Astrocyte (in vitro differentiated cells and primary cell): Measurements from ENCODE around the gene VSTM2B. TPM values are rescaled to one million over a fixed set of nuclear protein-coding genes. Genes with fewer than 3 reads are reported as not detected.

Experiments
- DNase-seq: peaks from one replicate; pipeline ENCODE4 v3.0.0-alpha.2; 2010; ENCODE audit warnings: low read depth
- FAIRE-seq: peaks from 2 replicates; lab custom pipeline; 2011; peaks lifted over from hg19 to GRCh38; lab: Jason Lieb, UNC
- H2AFZ ChIP-seq: 2 replicates; pipeline ENCODE4 v1.6.0; 2012; ENCODE audit warnings: low read depth, low read length, inconsistent platforms
- H3K27ac ChIP-seq: 2 replicates; pipeline ENCODE4 v1.5.1; 2011; ENCODE audit warnings: low read depth, low read length, inconsistent platforms
- H3K27me3 ChIP-seq: 2 replicates; pipeline ENCODE4 v1.6.0; 2011; ENCODE audit warnings: low read length, inconsistent platforms; ENCODE audit not compliant: insufficient read depth
- H3K36me3 ChIP-seq: 2 replicates; pipeline ENCODE4 v1.5.1; 2011; ENCODE audit warnings: low read length, inconsistent platforms; ENCODE audit not compliant: insufficient read depth
- H3K4me1 ChIP-seq: 2 replicates; pipeline ENCODE4 v1.5.1; 2011; ENCODE audit warnings: low read length, inconsistent platforms; ENCODE audit not compliant: insufficient read depth
- H3K4me2 ChIP-seq: 2 replicates; pipeline ENCODE4 v1.6.0; 2012; ENCODE audit warnings: low read length, inconsistent platforms
- H3K4me3 ChIP-seq: 2 replicates; pipeline ENCODE4 v1.5.1; 2011; ENCODE audit warnings: low read depth, mild to moderate bottlenecking, low read length, inconsistent platforms; ENCODE audit not compliant: insufficient read depth
- H3K79me2 ChIP-seq: 2 replicates; pipeline ENCODE4 v1.6.0; 2012; ENCODE audit warnings: mild to moderate bottlenecking, low read length, inconsistent platforms; ENCODE audit not compliant: insufficient read depth
- H3K9ac ChIP-seq: 2 replicates; pipeline ENCODE4 v1.6.0; 2012; ENCODE audit warnings: mild to moderate bottlenecking, low read length, inconsistent platforms
- H3K9me3 ChIP-seq: 2 replicates; pipeline ENCODE4 v1.5.1; 2012; ENCODE audit warnings: low read depth, mild to moderate bottlenecking, low read length, inconsistent platforms; ENCODE audit not compliant: insufficient read depth
- H4K20me1 ChIP-seq: 2 replicates; pipeline ENCODE4 v1.6.0; 2012; ENCODE audit warnings: low read length, inconsistent platforms; ENCODE audit not compliant: insufficient read depth
- H3K27ac Mint-ChIP-seq: one replicate; pipeline ENCODE4 v1.8.0; 2021; ENCODE audit warnings: mild to moderate bottlenecking, mixed read lengths; ENCODE audit not compliant: unreplicated experiment
- H3K27me3 Mint-ChIP-seq: one replicate; pipeline ENCODE4 v1.8.0; 2021; ENCODE audit warnings: low read depth, mixed read lengths; ENCODE audit not compliant: unreplicated experiment
- H3K36me3 Mint-ChIP-seq: one replicate; pipeline ENCODE4 v1.8.0; 2021; ENCODE audit warnings: low read depth, mixed read lengths; ENCODE audit not compliant: unreplicated experiment
- H3K4me1 Mint-ChIP-seq: one replicate; pipeline ENCODE4 v1.8.0; 2021; ENCODE audit warnings: low read depth, mixed read lengths; ENCODE audit not compliant: unreplicated experiment
- H3K4me3 Mint-ChIP-seq: one replicate; pipeline ENCODE4 v1.8.0; 2021; ENCODE audit warnings: mild to moderate bottlenecking, moderate library complexity, mixed read lengths; ENCODE audit not compliant: unreplicated experiment
- H3K9me3 Mint-ChIP-seq: one replicate; pipeline ENCODE4 v1.8.0; 2021; ENCODE audit warnings: mild to moderate bottlenecking, mixed read lengths; ENCODE audit not compliant: unreplicated experiment
- EZH2 ChIP-seq: IDR thresholded peaks from 2 replicates; pipeline ENCODE4 v1.6.1; 2012; ENCODE audit warnings: mild to moderate bottlenecking, low read length, inconsistent platforms; ENCODE audit not compliant: insufficient read depth
- total RNA-seq: library from RNA; stranded (reverse); gene quantifications from 2 replicates; pipeline ENCODE4 v1.2.1, GENCODE V29; 2021
- TF ChIP-seq, protein P1 (sequence below): IDR thresholded peaks from 2 replicates; pipeline ENCODE4 v1.5.1; 2011; ENCODE audit warnings: low read depth, mild to moderate bottlenecking, inconsistent platforms, low read length, moderate library complexity; ENCODE audit not compliant: insufficient read depth

Gene VSTM2B
- total RNA-seq, 1 donor from 2014 or later = not detected

DNA sequence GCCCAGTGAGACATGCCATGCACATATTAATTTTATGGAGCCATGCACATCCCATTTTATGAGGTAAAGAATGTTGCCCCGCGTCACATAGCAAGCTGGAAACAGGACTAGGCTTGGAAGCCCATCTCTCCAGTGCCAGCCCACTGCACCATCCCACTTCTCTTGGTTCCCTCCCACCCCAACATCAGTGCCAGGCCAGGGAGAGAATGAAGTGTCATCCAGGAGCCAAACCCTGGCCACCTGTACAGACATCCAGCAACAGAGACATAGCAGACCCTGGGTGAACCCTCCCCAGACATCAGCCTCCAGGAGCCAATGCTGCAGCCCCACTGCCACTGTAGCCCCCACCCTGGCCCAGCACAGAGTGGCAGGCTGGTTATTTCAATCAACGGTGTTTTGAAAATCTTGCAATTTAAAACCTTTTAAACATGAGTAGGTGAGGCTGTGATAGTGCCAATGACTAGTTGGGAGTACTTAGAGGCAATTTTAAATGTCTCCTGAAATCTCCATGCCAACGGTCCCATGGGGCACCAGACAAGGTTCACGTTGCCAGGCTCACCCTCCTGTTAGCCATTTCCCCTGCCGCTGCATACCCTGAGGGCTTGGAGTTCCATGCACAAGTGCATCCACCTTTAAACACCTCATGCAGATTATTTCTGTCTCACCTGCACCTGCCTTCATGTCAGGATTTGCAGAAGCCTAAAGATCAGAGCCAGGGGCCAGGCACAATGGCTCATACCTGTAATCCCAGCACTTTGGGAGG, 34.7 kb downstream of the VSTM2B start:
- no peak overlapping the region for H2AFZ ChIP-seq
- no peaks in the 10 kb centered on the region for H3K36me3 ChIP-seq
- Mint-ChIP-seq H3K9me3 (peaks cover 17% of the 10 kb centered on the region), H3K27ac (no peak overlapping the region), H3K4me1 (no peaks in the 10 kb centered on the region), H3K4me3 (no peak overlapping the region), H3K27me3 (peaks cover 31% of the 10 kb centered on the region), H3K36me3 (no peaks in the 10 kb centered on the region)
- no peaks in the 10 kb centered on the region for H4K20me1 ChIP-seq
- H3K27me3 ChIP-seq = no peaks in the 10 kb centered on the region
- no peak overlapping the region for H3K4me3 ChIP-seq
- no peaks in the 10 kb centered on the region for H3K4me1 ChIP-seq
- no peaks in the 10 kb centered on the region for H3K9me3 ChIP-seq
- no peak overlapping the region for H3K9ac ChIP-seq
- FAIRE-seq (no peak), DNase-seq (no peak)
- TF ChIP-seq, protein P1, sequence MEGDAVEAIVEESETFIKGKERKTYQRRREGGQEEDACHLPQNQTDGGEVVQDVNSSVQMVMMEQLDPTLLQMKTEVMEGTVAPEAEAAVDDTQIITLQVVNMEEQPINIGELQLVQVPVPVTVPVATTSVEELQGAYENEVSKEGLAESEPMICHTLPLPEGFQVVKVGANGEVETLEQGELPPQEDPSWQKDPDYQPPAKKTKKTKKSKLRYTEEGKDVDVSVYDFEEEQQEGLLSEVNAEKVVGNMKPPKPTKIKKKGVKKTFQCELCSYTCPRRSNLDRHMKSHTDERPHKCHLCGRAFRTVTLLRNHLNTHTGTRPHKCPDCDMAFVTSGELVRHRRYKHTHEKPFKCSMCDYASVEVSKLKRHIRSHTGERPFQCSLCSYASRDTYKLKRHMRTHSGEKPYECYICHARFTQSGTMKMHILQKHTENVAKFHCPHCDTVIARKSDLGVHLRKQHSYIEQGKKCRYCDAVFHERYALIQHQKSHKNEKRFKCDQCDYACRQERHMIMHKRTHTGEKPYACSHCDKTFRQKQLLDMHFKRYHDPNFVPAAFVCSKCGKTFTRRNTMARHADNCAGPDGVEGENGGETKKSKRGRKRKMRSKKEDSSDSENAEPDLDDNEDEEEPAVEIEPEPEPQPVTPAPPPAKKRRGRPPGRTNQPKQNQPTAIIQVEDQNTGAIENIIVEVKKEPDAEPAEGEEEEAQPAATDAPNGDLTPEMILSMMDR = no peak
- TF ChIP-seq EZH2 = no peak
- no peak overlapping the region for H3K27ac ChIP-seq
- no peaks in the 10 kb centered on the region for H3K79me2 ChIP-seq
- no peak overlapping the region for H3K4me2 ChIP-seq

DNA sequence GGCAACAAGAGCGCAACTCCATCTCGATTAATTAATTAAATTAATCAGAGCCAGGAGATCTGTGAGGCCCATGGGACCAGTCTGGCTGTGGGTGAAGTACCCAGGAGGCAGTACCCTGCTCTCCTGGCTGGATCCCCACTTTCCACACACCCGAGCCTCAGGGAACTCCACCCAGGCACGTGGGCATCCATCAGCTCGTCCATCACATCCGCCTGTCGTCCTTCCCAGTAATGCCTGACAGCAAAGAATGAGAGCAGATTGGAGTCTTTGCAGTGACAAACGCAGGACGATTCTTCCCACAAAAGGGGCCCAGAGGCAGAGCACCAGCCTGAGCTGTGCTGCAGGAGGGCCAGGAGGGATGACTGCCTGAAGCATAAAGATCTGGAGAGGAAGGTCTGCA, 35.8 kb downstream of the VSTM2B start:
- H4K20me1 ChIP-seq = no peaks in the 10 kb centered on the region
- Mint-ChIP-seq H3K4me3 (no peak overlapping the region), H3K4me1 (no peaks in the 10 kb centered on the region), H3K36me3 (no peaks in the 10 kb centered on the region), H3K9me3 (peaks cover 14% of the 10 kb centered on the region), H3K27ac (no peak overlapping the region), H3K27me3 (peaks cover 31% of the 10 kb centered on the region)
- no peak overlapping the region for H3K27ac ChIP-seq
- H3K4me2 ChIP-seq = no peak overlapping the region
- no peak overlapping the region for H3K4me3 ChIP-seq
- H3K79me2 ChIP-seq = no peaks in the 10 kb centered on the region
- no peaks in the 10 kb centered on the region for H3K9me3 ChIP-seq
- no peaks in the 10 kb centered on the region for H3K36me3 ChIP-seq
- TF ChIP-seq EZH2 = no peak
- TF ChIP-seq, protein P1 = no peak
- no peaks in the 10 kb centered on the region for H3K4me1 ChIP-seq
- no peak overlapping the region for H3K9ac ChIP-seq
- H2AFZ ChIP-seq = no peak overlapping the region
- no peaks in the 10 kb centered on the region for H3K27me3 ChIP-seq
- FAIRE-seq (no peak), DNase-seq (no peak)
